OCI-LY1 (cell line): ENCODE results near the gene C2orf42.

Experiments used
- EZH2 ChIP-seq: fragments of 200-600 bp; sonication (generic), shearing (Covaris generic); IDR thresholded peaks from 2 replicates; pipeline ENCODE4 v1.8.0; 2017; ENCODE audit warnings: borderline replicate concordance, mixed run types, mild to moderate bottlenecking, antibody characterized with exemption, low read length, moderate library complexity, mixed read lengths
- TF ChIP-seq, protein P1 (sequence below): fragments of 200-600 bp; sonication (generic), shearing (Covaris generic); IDR thresholded peaks from 2 replicates; pipeline ENCODE4 v1.5.1; 2017; ENCODE audit warnings: mild to moderate bottlenecking, antibody characterized with exemption, low read length, moderate library complexity, mixed read lengths

DNA sequence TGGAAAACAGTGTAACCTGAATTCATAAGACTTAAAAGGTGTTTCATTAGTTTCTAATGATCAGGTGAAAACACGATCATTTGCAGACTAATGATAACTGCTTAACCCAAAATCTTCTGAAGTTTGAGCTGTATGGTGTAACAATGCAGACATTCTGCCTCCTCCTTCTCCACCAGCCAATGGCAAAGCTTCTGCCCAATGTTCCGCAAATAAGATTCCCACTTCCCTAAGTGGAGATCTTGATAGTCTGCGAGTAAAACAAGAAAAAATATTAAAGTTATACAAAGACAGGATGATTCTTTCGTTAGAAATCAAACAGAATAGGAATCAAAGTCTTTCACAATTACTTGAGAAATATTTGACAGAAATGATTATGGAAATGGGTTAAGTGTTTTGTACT, 8.1 kb downstream of the C2orf42 start:
- TF ChIP-seq, protein P1, sequence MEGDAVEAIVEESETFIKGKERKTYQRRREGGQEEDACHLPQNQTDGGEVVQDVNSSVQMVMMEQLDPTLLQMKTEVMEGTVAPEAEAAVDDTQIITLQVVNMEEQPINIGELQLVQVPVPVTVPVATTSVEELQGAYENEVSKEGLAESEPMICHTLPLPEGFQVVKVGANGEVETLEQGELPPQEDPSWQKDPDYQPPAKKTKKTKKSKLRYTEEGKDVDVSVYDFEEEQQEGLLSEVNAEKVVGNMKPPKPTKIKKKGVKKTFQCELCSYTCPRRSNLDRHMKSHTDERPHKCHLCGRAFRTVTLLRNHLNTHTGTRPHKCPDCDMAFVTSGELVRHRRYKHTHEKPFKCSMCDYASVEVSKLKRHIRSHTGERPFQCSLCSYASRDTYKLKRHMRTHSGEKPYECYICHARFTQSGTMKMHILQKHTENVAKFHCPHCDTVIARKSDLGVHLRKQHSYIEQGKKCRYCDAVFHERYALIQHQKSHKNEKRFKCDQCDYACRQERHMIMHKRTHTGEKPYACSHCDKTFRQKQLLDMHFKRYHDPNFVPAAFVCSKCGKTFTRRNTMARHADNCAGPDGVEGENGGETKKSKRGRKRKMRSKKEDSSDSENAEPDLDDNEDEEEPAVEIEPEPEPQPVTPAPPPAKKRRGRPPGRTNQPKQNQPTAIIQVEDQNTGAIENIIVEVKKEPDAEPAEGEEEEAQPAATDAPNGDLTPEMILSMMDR, result no peak
- TF ChIP-seq EZH2, result no peak
